Heart right ventricle (tissue), 16 donors: ENCODE results near the gene ME3. TPM values are rescaled to one million over a fixed set of nuclear protein-coding genes. Genes with fewer than 3 reads are reported as not detected.
"Not testable (repeated sequence)": the region's sequence is repeated elsewhere in the genome, so short reads cannot be mapped to it uniquely, and the experiment has no call there.

Source experiments
- ATAC-seq, 8 donors: fragments of 200-7000 bp; cut with Tn5 transposase; one replicate each; pipeline ENCODE4 v1.9.1; 2020; ENCODE audit warnings: mild to moderate bottlenecking in 8 of 8, moderate library complexity in 8 of 8, moderate number of reproducible peaks in 1 of 8
- DNase-seq, 2 donors: peaks; one replicate each; pipeline ENCODE4 v3.0.0-alpha.2; 2020
- H3K27ac ChIP-seq, 10 donors: fragments of 200-600 bp; sonication (generic) in 2 of 10; one replicate each; pipeline versions ENCODE4 v1.5.0 to v1.8.0; 2020 to 2022; ENCODE audit warnings: mild to moderate bottlenecking in 3 of 10
- H3K27me3 ChIP-seq, 7 donors: fragments of 200-600 bp; one replicate each; pipeline ENCODE4 v1.8.0; 2021 to 2022; ENCODE audit warnings: mild to moderate bottlenecking in 2 of 7
- H3K36me3 ChIP-seq, 9 donors: fragments of 200-600 bp; sonication (generic) in 1 of 9; one replicate each; pipeline versions ENCODE4 v1.5.0 to v1.8.0; 2020 to 2022; ENCODE audit warnings: mild to moderate bottlenecking in 2 of 9
- H3K4me1 ChIP-seq, 9 donors: fragments of 200-600 bp; sonication (generic) in 1 of 9; one replicate each; pipeline versions ENCODE4 v1.5.0 to v1.8.0; 2020 to 2022; ENCODE audit warnings: mild to moderate bottlenecking in 4 of 9
- H3K4me3 ChIP-seq, 10 donors: fragments of 200-600 bp; sonication (generic) in 2 of 10; one replicate each; pipeline versions ENCODE4 v1.5.0 to v1.8.0; 2020 to 2022; ENCODE audit warnings: mild to moderate bottlenecking in 7 of 10, moderate library complexity in 2 of 10
- H3K9me3 ChIP-seq, 11 donors: fragments of 200-600 bp in 10 of 11; sonication (generic) in 2 of 11; one replicate each; pipeline versions ENCODE4 v1.5.0 to v1.8.0; 2013 to 2022; ENCODE audit warnings: mild to moderate bottlenecking in 2 of 11, control low read depth in 1 of 11, moderate library complexity in 1 of 11
- WGBS, 2 donors: extraction: QIAGEN DNeasy Blood & Tissue Kit; methylation state at CpG; one replicate each; pipeline ENCODE4 v1.1.7; 2013; ENCODE audit warnings: inconsistent platforms in 1 of 2; 5-methylcytosine and 5-hydroxymethylcytosine counted together
- intact Hi-C, 10 donors: fragments of 100-400 bp; cut with DNase I; formaldehyde crosslinking; loops; one replicate each; pipeline versions ENCODE4 v1.11.1 to v1.14.2; 2022
- polyA plus RNA-seq, 2 donors: library from polyadenylated mRNA; stranded (reverse); fragments of 200-250 nt; gene quantifications; one replicate each; pipeline ENCODE4 v1.2.3, GENCODE V29; 2013
- total RNA-seq, 10 donors: library from RNA; stranded (reverse); fragmentation: NEBNext Ultra II Directional in 3 of 10; extraction: Animal tissue kit (Norgen Biotek cat#: 25700) in 3 of 10; gene quantifications; one replicate each; pipeline versions ENCODE4 v1.2.1 to v1.2.4, GENCODE V29; 2021 to 2023
- TF ChIP-seq, protein P1 (sequence below), 9 donors: fragments of 200-600 bp; sonication (generic) in 2 of 9; IDR thresholded peaks; one replicate each; pipeline versions ENCODE4 v1.5.0 to v1.8.0; 2021 to 2022; ENCODE audit warnings: antibody characterized with exemption in 9 of 9, mild to moderate bottlenecking in 5 of 9, moderate library complexity in 1 of 9
- donor health status: Arrhythmogenic right ventricular cardiomyopathy.
- donor health status: ischemic (EF 13 %, LVEDD 7.1; RV severe dilation, severe dysfunction).
- donor health status: healthy with polysubstance abuse.
- donor health status: DM: no; HTN: yes; CAD: no.
- donor health status: DM: no; HTN: no; CAD: no.
- donor health status: ischemic (EF 25% LVEDD 6.9; RV normal size, moderate dysfunction).
- donor health status: ischemic (EF 25% LVEDD 5.7; RV mildly dilated, moderate dysfunction).
- donor health status: healthy.
- donor health status: DM: yes; HTN: yes; CAD: no.
- donor health status: Ischemic cardiomyopathy.
- donor health status: ischemic (EF 35%, LVEDD 5.7; RV mildly dilated, moderate dysfunction).
- donor health status: nonischemic (EF 11% LVEDD 7.7; RV severe dilation, severe dysfunction).
- donor health status: DM: yes; HTN: yes; CAD: no.
- donor health status: PGD.
- donor health status: ischemic (EF 29% LVEDD 5.4; RV normal size, mild dysfunction).
- donor health status: nonischemic (EF 23%, LVEDD 6.1; RV moderate dilation, normal function).

The ME3 gene
- total and polyA plus RNA-seq, 12 donors = 17.2 to 46.8 (median 33.7) TPM

DNA sequence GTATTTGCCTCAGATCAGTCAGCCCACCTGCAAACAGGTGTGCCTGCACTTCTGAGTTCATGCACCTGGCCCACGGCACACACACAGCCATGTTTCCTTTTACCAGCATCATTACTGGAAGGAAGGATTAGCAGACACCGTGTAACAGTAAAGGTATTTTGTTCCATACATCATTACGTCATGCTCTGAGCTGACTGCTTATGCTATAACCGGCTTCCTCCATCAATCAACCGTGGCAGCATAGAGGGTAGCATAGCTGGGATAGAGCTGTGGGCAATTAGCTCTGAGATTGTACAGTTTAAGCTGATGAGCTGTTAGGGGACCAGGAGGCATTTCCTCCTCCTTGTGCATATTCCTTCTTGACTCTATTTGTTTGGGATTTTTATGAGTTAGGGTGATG lies 102.4 kb downstream of the ME3 start:
- Histone ChIP-seq H3K4me1 (peaks cover 0 to 36% (median 15%) of the 10 kb centered on the region in 9 donors), H3K9me3 (no peaks in the 10 kb centered on the region), H3K27ac (no peak overlapping the region), H3K36me3 (no peaks in the 10 kb centered on the region), H3K27me3 (no peaks in the 10 kb centered on the region), H3K4me3 (no peak overlapping the region)
- TF ChIP-seq, protein P1, sequence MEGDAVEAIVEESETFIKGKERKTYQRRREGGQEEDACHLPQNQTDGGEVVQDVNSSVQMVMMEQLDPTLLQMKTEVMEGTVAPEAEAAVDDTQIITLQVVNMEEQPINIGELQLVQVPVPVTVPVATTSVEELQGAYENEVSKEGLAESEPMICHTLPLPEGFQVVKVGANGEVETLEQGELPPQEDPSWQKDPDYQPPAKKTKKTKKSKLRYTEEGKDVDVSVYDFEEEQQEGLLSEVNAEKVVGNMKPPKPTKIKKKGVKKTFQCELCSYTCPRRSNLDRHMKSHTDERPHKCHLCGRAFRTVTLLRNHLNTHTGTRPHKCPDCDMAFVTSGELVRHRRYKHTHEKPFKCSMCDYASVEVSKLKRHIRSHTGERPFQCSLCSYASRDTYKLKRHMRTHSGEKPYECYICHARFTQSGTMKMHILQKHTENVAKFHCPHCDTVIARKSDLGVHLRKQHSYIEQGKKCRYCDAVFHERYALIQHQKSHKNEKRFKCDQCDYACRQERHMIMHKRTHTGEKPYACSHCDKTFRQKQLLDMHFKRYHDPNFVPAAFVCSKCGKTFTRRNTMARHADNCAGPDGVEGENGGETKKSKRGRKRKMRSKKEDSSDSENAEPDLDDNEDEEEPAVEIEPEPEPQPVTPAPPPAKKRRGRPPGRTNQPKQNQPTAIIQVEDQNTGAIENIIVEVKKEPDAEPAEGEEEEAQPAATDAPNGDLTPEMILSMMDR (IDR thresholded peaks at IDR 0.05) = no peak
- DNase-seq (no peak), ATAC-seq (no peak)
- 78 to 81% methylated on average over 5 of the region's 5 CpGs for WGBS, 2 donors
- intact Hi-C loops = no loop called here

DNA sequence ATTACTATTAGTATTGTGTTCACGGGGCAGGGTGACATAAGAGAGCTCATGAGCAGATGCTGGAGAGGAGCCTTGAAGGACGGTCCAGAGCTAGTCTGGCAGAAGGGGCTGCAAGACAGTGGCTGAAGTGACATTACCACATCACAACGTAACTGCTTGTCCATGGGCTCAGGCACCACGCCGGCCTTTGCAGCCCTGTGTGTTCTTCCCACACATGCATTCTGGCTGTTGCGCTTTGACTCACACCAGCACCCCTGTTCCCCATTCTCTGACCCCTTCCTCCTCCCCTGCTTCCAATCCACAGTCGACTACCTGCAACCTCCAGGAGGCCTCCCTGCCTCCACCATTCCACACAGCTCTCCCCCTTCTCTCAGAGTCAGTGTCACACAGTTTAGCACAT lies 103.3 kb downstream of the ME3 start:
- Histone ChIP-seq H3K4me1 (peaks cover 0 to 29% (median 8%) of the 10 kb centered on the region in 9 donors), H3K27me3 (no peaks in the 10 kb centered on the region), H3K36me3 (no peaks in the 10 kb centered on the region), H3K4me3 (no peak overlapping the region), H3K9me3 (no peaks in the 10 kb centered on the region), H3K27ac (no peak overlapping the region)
- intact Hi-C loops = no loop called here
- ATAC-seq = no peak
- no peak for DNase-seq
- TF ChIP-seq, protein P1 (IDR thresholded peaks at IDR 0.05) = no peak
- WGBS, 2 donors = 94 to 95% methylated on average over 7 of the region's 7 CpGs

DNA sequence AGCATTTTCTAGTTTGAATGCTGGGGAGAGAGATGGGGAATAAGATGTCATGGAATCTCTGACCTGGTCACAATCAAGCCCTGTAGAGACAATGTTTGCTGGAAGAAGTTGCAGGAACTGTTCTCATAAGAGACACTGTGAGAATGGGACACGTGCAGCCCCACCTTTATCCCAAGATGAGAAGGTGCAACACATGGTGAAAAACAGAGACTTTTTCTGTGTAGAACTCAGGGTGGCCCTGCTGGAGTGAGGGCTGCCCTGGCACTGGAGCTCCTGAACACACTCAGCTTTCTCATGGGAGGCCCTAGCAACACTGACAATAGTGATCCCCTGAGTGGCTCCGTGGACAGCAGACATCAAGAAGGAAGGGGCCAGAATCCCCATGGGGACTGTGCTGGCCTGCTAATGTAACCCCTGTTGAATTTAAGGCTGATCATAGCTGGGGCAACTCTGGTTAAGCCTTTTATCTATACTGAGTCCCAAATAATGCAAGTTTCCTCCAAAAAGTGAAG lies 106.6 kb downstream of the ME3 start:
- no peak for DNase-seq
- peaks cover 0 to 21% (median 8%) of the 10 kb centered on the region in 9 donors for H3K4me1 ChIP-seq
- H3K9me3 ChIP-seq = peaks cover 0 to 6% (median 0%) of the 10 kb centered on the region in 11 donors
- WGBS, 2 donors = 58 to 67% methylated on average over 2 of the region's 2 CpGs
- no peak for ATAC-seq
- H3K27ac ChIP-seq = no peak overlapping the region
- no peak overlapping the region for H3K4me3 ChIP-seq
- TF ChIP-seq, protein P1 (IDR thresholded peaks at IDR 0.05) = no peak
- intact Hi-C loops = no loop called here
- no peaks in the 10 kb centered on the region for H3K36me3 ChIP-seq
- no peaks in the 10 kb centered on the region for H3K27me3 ChIP-seq

DNA sequence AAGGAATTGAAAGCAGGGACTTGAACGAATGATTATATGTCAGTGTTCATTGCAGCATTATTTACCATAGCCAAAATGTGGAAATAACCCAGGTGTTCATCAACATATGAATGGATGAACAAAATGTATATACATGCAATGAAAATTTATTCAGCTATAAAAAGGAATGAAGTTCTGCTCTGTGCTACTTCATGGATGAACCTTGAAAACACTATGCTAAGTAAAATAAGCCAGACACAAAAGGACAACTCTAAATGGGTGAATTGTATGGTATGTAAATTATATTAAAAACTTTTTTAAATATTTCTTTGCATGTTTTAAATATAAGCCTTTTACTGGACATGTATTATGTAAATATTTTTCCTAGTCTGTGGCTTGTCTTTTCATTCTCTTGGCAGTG lies 107.0 kb downstream of the ME3 start:
- Histone ChIP-seq H3K9me3 (peaks cover 0 to 6% (median 0%) of the 10 kb centered on the region in 11 donors), H3K4me1 (peaks cover 0 to 22% (median 8%) of the 10 kb centered on the region in 9 donors), H3K27ac (no peak overlapping the region), H3K36me3 (no peaks in the 10 kb centered on the region), H3K27me3 (no peaks in the 10 kb centered on the region), H3K4me3 (no peak overlapping the region)
- DNase-seq (no peak), ATAC-seq (no peak)
- intact Hi-C loops = no loop called here
- 99 to 100% methylated on average over 1 of the region's 1 CpG for WGBS, 2 donors
- TF ChIP-seq, protein P1 (IDR thresholded peaks at IDR 0.05) = no peak

DNA sequence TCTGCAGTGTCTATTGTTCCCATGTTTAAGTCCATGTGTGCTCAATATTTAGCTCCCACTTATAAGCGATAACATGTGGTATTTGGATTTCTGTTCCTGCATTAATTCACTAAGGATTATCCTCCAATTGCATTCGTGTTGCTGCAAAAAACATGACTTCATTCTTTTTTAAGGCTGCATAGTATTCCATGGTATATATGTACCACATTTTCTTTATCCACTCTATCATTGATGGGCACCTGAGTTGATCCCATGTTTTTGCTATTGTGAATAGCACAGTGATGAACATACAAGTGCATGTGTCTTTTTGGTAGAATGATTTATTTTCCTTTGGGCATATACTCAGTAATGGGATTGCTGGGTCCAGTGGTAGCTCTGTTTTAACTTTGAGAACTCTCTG lies 109.6 kb downstream of the ME3 start:
- H3K4me3 ChIP-seq, H3K27ac ChIP-seq, H3K27me3 ChIP-seq, intact Hi-C loops, ATAC-seq, H3K36me3 ChIP-seq, DNase-seq, H3K9me3 ChIP-seq: not testable (repeated sequence)
- peaks cover 6 to 42% (median 27%) of the 10 kb centered on the region in 9 donors for H3K4me1 ChIP-seq
- 94% methylated on average over 2 of the region's 2 CpGs for WGBS, 2 donors
